Measurements from ENCODE around the gene SMAP1.

DNA sequence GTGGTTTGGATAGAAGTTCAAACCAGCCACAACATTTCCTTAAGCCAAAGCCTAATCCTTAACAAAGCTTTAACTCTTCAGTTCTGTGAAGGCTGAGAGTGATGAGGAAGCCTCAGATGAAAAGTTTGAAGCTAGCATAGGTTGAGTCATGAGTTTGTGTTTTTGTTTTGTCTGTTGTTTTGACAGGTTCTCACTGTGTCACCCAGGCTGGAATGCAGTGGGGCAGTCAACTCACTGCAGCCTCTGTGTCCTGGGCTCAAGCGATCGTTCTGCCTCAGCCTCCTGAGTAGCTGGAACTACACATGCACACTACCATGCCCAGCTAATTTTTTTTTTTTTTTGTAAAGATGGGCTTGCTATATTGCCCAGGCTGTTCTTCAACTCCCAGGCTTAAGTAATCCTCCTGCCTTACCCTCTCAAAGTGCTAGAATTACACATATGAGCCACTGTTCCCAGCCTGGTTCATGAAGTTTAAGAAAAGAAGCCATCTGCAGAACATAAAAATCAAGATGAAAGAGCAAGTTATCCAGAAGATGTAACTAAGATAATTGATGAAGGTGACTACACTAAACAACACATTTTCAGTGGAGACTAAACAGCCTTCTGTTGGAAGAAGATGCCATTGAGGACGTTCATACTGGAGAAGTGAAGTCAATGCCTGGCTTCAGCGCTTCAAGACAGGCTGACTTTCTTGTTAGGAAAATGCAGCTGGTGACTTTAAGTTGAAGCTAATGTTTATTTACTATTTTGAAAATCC, 96.2 kb downstream of the SMAP1 start:
- TF ChIP-seq POLR2A (IDR thresholded peaks at IDR 0.05; ENCODE audit: low read depth, low read length) (no peak), POLR2AphosphoS5 (IDR thresholded peaks at IDR 0.05; ENCODE audit: low read depth, low read length) (no peak)

All from GM12892 (cell line).